Measurements from ENCODE around the gene TMEM61. TPM values are rescaled to one million over a fixed set of nuclear protein-coding genes. Genes with fewer than 3 reads are reported as not detected.

Gene TMEM61
- polyA plus RNA-seq, 4 donors, result 2.2 to 6.7 (median 4.8) TPM

- H3K4me1 ChIP-seq (ENCODE audit: control insufficient read depth in 3 of 3, insufficient read depth in 2 of 3, low read depth in 1 of 3, low read length in 2 of 3), result no peaks in the 10 kb centered on the region
- H3K9me3 ChIP-seq (ENCODE audit: control insufficient read depth in 2 of 2, insufficient read depth in 1 of 2, low read depth in 1 of 2, low read length in 1 of 2), result no peaks in the 10 kb centered on the region
- H3K27ac ChIP-seq (ENCODE audit: low read depth in 1 of 3, low read length in 2 of 3), result peak overlapping the region in 2 of 3 donors; percentile 33 to 47
- no peak overlapping the region for H3K4me3 ChIP-seq (ENCODE audit: low read depth in 1 of 3, low read length in 3 of 3)
- FAIRE-seq (no peak), DNase-seq (no peak)
- 67 to 79% (median 73%) methylated on average over 12 to 13 of the region's 13 CpGs for WGBS, 3 donors
- peaks cover 0 to 4% (median 3%) of the 10 kb centered on the region in 3 donors for H3K27me3 ChIP-seq (ENCODE audit: control insufficient read depth in 3 of 3, insufficient read depth in 3 of 3, low read length in 3 of 3)
- no peaks in the 10 kb centered on the region for H3K36me3 ChIP-seq (ENCODE audit: control insufficient read depth in 3 of 3, insufficient read depth in 2 of 3, low read depth in 1 of 3, low read length in 3 of 3)
Observed at GRCh38 chr1:54989968-54990810, 9.8 kb downstream of the TMEM61 start.

- no peak for DNase-seq
- no peaks in the 10 kb centered on the region for H3K4me1 ChIP-seq (ENCODE audit: control insufficient read depth in 3 of 3, insufficient read depth in 2 of 3, low read depth in 1 of 3, low read length in 2 of 3)
- H3K9me3 ChIP-seq (ENCODE audit: control insufficient read depth in 2 of 2, insufficient read depth in 1 of 2, low read depth in 1 of 2, low read length in 1 of 2), result no peaks in the 10 kb centered on the region
- H3K36me3 ChIP-seq (ENCODE audit: control insufficient read depth in 3 of 3, insufficient read depth in 2 of 3, low read depth in 1 of 3, low read length in 3 of 3), result no peaks in the 10 kb centered on the region
- WGBS, 3 donors, result 62 to 70% (median 63%) methylated on average over 4 of the region's 4 CpGs
- H3K27ac ChIP-seq (ENCODE audit: low read depth in 1 of 3, low read length in 2 of 3), result no peak overlapping the region
- H3K27me3 ChIP-seq (ENCODE audit: control insufficient read depth in 3 of 3, insufficient read depth in 3 of 3, low read length in 3 of 3), result peaks cover 0 to 11% (median 7%) of the 10 kb centered on the region in 3 donors
- no peak overlapping the region for H3K4me3 ChIP-seq (ENCODE audit: low read depth in 1 of 3, low read length in 3 of 3)
- no peak for FAIRE-seq
Observed at GRCh38 chr1:54990916-54991315, 10.5 kb downstream of the TMEM61 start.

GRCh38 chr1:54991939-54992338 is 11.5 kb downstream of the TMEM61 start:
- no peak for DNase-seq
- H3K4me1 ChIP-seq (ENCODE audit: control insufficient read depth in 3 of 3, insufficient read depth in 2 of 3, low read depth in 1 of 3, low read length in 2 of 3), result peaks cover 0 to 9% (median 0%) of the 10 kb centered on the region in 3 donors

GRCh38 chr1:54993140-54993539 is 12.7 kb downstream of the TMEM61 start:
- H3K4me3 ChIP-seq (ENCODE audit: low read depth in 1 of 3, low read length in 3 of 3), result no peak overlapping the region
- H3K27ac ChIP-seq (ENCODE audit: low read depth in 1 of 3, low read length in 2 of 3), result no peak overlapping the region
- no peak for FAIRE-seq
- peaks cover 0 to 32% (median 16%) of the 10 kb centered on the region in 3 donors for H3K27me3 ChIP-seq (ENCODE audit: control insufficient read depth in 3 of 3, insufficient read depth in 3 of 3, low read length in 3 of 3)
- H3K36me3 ChIP-seq (ENCODE audit: control insufficient read depth in 3 of 3, insufficient read depth in 2 of 3, low read depth in 1 of 3, low read length in 3 of 3), result no peaks in the 10 kb centered on the region
- WGBS, 3 donors, result 88 to 92% (median 90%) methylated on average over 6 of the region's 6 CpGs
- peaks cover 0 to 9% (median 0%) of the 10 kb centered on the region in 3 donors for H3K4me1 ChIP-seq (ENCODE audit: control insufficient read depth in 3 of 3, insufficient read depth in 2 of 3, low read depth in 1 of 3, low read length in 2 of 3)
- peaks cover 0 to 3% of the 10 kb centered on the region in 2 donors for H3K9me3 ChIP-seq (ENCODE audit: control insufficient read depth in 2 of 2, insufficient read depth in 1 of 2, low read depth in 1 of 2, low read length in 1 of 2)
- DNase-seq, result no peak

More at GRCh38 chr1:54991939-54992338, 11.5 kb downstream of the TMEM61 start:
- peaks cover 0 to 3% of the 10 kb centered on the region in 2 donors for H3K9me3 ChIP-seq (ENCODE audit: control insufficient read depth in 2 of 2, insufficient read depth in 1 of 2, low read depth in 1 of 2, low read length in 1 of 2)
- no peak overlapping the region for H3K27ac ChIP-seq (ENCODE audit: low read depth in 1 of 3, low read length in 2 of 3)
- no peaks in the 10 kb centered on the region for H3K36me3 ChIP-seq (ENCODE audit: control insufficient read depth in 3 of 3, insufficient read depth in 2 of 3, low read depth in 1 of 3, low read length in 3 of 3)
- peaks cover 0 to 21% (median 7%) of the 10 kb centered on the region in 3 donors for H3K27me3 ChIP-seq (ENCODE audit: control insufficient read depth in 3 of 3, insufficient read depth in 3 of 3, low read length in 3 of 3)
- no peak overlapping the region for H3K4me3 ChIP-seq (ENCODE audit: low read depth in 1 of 3, low read length in 3 of 3)
- no peak for FAIRE-seq
- WGBS, 3 donors, result 58 to 65% (median 62%) methylated on average over 12 of the region's 12 CpGs

- FAIRE-seq, result no peak
- no peak overlapping the region for H3K4me3 ChIP-seq (ENCODE audit: low read depth in 1 of 3, low read length in 3 of 3)
- peaks cover 0 to 3% of the 10 kb centered on the region in 2 donors for H3K9me3 ChIP-seq (ENCODE audit: control insufficient read depth in 2 of 2, insufficient read depth in 1 of 2, low read depth in 1 of 2, low read length in 1 of 2)
- no peak for DNase-seq
- H3K27ac ChIP-seq (ENCODE audit: low read depth in 1 of 3, low read length in 2 of 3), result no peak overlapping the region
- no peaks in the 10 kb centered on the region for H3K36me3 ChIP-seq (ENCODE audit: control insufficient read depth in 3 of 3, insufficient read depth in 2 of 3, low read depth in 1 of 3, low read length in 3 of 3)
- peaks cover 0 to 9% (median 0%) of the 10 kb centered on the region in 3 donors for H3K4me1 ChIP-seq (ENCODE audit: control insufficient read depth in 3 of 3, insufficient read depth in 2 of 3, low read depth in 1 of 3, low read length in 2 of 3)
- H3K27me3 ChIP-seq (ENCODE audit: control insufficient read depth in 3 of 3, insufficient read depth in 3 of 3, low read length in 3 of 3), result peaks cover 0 to 32% (median 21%) of the 10 kb centered on the region in 3 donors
- 60 to 79% (median 69%) methylated on average over 6 of the region's 6 CpGs for WGBS, 3 donors
Observed at GRCh38 chr1:54994355-54994990, 14.0 kb downstream of the TMEM61 start.

GRCh38 chr1:54995013-54995760 is 14.8 kb downstream of the TMEM61 start:
- peaks cover 0 to 9% (median 0%) of the 10 kb centered on the region in 3 donors for H3K4me1 ChIP-seq (ENCODE audit: control insufficient read depth in 3 of 3, insufficient read depth in 2 of 3, low read depth in 1 of 3, low read length in 2 of 3)
- no peak for DNase-seq
- FAIRE-seq, result no peak
- WGBS, 3 donors, result 61 to 69% (median 64%) methylated on average over 12 of the region's 12 CpGs
- peaks cover 0 to 32% (median 21%) of the 10 kb centered on the region in 3 donors for H3K27me3 ChIP-seq (ENCODE audit: control insufficient read depth in 3 of 3, insufficient read depth in 3 of 3, low read length in 3 of 3)
- H3K4me3 ChIP-seq (ENCODE audit: low read depth in 1 of 3, low read length in 3 of 3), result no peak overlapping the region
- H3K27ac ChIP-seq (ENCODE audit: low read depth in 1 of 3, low read length in 2 of 3), result no peak overlapping the region
- H3K36me3 ChIP-seq (ENCODE audit: control insufficient read depth in 3 of 3, insufficient read depth in 2 of 3, low read depth in 1 of 3, low read length in 3 of 3), result no peaks in the 10 kb centered on the region
- peaks cover 0 to 3% of the 10 kb centered on the region in 2 donors for H3K9me3 ChIP-seq (ENCODE audit: control insufficient read depth in 2 of 2, insufficient read depth in 1 of 2, low read depth in 1 of 2, low read length in 1 of 2)

- H3K36me3 ChIP-seq (ENCODE audit: control insufficient read depth in 3 of 3, insufficient read depth in 2 of 3, low read depth in 1 of 3, low read length in 3 of 3), result no peaks in the 10 kb centered on the region
- 54 to 72% (median 59%) methylated on average over 7 to 9 of the region's 9 CpGs for WGBS, 3 donors
- H3K27me3 ChIP-seq (ENCODE audit: control insufficient read depth in 3 of 3, insufficient read depth in 3 of 3, low read length in 3 of 3), result peaks cover 0 to 32% (median 21%) of the 10 kb centered on the region in 3 donors
- H3K4me1 ChIP-seq (ENCODE audit: control insufficient read depth in 3 of 3, insufficient read depth in 2 of 3, low read depth in 1 of 3, low read length in 2 of 3), result peaks cover 0 to 9% (median 0%) of the 10 kb centered on the region in 3 donors
- DNase-seq (no peak), FAIRE-seq (no peak)
- no peak overlapping the region for H3K4me3 ChIP-seq (ENCODE audit: low read depth in 1 of 3, low read length in 3 of 3)
- H3K9me3 ChIP-seq (ENCODE audit: control insufficient read depth in 2 of 2, insufficient read depth in 1 of 2, low read depth in 1 of 2, low read length in 1 of 2), result peaks cover 0 to 3% of the 10 kb centered on the region in 2 donors
- H3K27ac ChIP-seq (ENCODE audit: low read depth in 1 of 3, low read length in 2 of 3), result no peak overlapping the region
Observed at GRCh38 chr1:54995835-54996234, 15.4 kb downstream of the TMEM61 start.

- peak overlapping the region in 1 of 3 donors; percentile 12 for H3K4me3 ChIP-seq (ENCODE audit: low read depth in 1 of 3, low read length in 3 of 3)
- FAIRE-seq, result no peak
Observed at GRCh38 chr1:54996359-54996868, 16.0 kb downstream of the TMEM61 start.

More at GRCh38 chr1:54996359-54996868, 16.0 kb downstream of the TMEM61 start:
- H3K4me1 ChIP-seq (ENCODE audit: control insufficient read depth in 3 of 3, insufficient read depth in 2 of 3, low read depth in 1 of 3, low read length in 2 of 3), result peaks cover 0 to 9% (median 0%) of the 10 kb centered on the region in 3 donors
- peak; percentile 85 to 86 for DNase-seq
- peaks cover 0 to 3% of the 10 kb centered on the region in 2 donors for H3K9me3 ChIP-seq (ENCODE audit: control insufficient read depth in 2 of 2, insufficient read depth in 1 of 2, low read depth in 1 of 2, low read length in 1 of 2)
- WGBS, 3 donors, result 2 to 3% (median 2%) methylated on average over 22 to 23 of the region's 23 CpGs
- H3K36me3 ChIP-seq (ENCODE audit: control insufficient read depth in 3 of 3, insufficient read depth in 2 of 3, low read depth in 1 of 3, low read length in 3 of 3), result no peaks in the 10 kb centered on the region
- H3K27ac ChIP-seq (ENCODE audit: low read depth in 1 of 3, low read length in 2 of 3), result no peak overlapping the region
- H3K27me3 ChIP-seq (ENCODE audit: control insufficient read depth in 3 of 3, insufficient read depth in 3 of 3, low read length in 3 of 3), result peaks cover 0 to 32% (median 21%) of the 10 kb centered on the region in 3 donors

Data from small intestine (tissue), 7 donors.